ENCODE measurements around the gene DYRK2.
"Not testable (repeated sequence)": the region's sequence is repeated elsewhere in the genome, so short reads cannot be mapped to it uniquely, and the experiment has no call there.

The DYRK2 gene

GRCh38 chr12:67672507-67672906, 24.0 kb downstream of the DYRK2 start:
- not testable (repeated sequence) for DNase-seq

- DNase-seq: not testable (repeated sequence)
Observed at GRCh38 chr12:67673509-67673908, 25.0 kb downstream of the DYRK2 start.

- no peak for DNase-seq
Observed at GRCh38 chr12:67674417-67674816, 25.9 kb downstream of the DYRK2 start.

GRCh38 chr12:67676624-67677023, 28.1 kb downstream of the DYRK2 start:
- no peak for DNase-seq

- DNase-seq: no peak
Observed at GRCh38 chr12:67677166-67677565, 28.6 kb downstream of the DYRK2 start.

- no peak for DNase-seq
Observed at GRCh38 chr12:67681105-67681778, 32.7 kb downstream of the DYRK2 start.

- no peak for DNase-seq
Observed at GRCh38 chr12:67681941-67682620, 33.5 kb downstream of the DYRK2 start.

GRCh38 chr12:67689385-67689784, 40.8 kb downstream of the DYRK2 start:
- DNase-seq: no peak

- no peak for DNase-seq
Observed at GRCh38 chr12:67690656-67691055, 42.1 kb downstream of the DYRK2 start.

- DNase-seq: no peak
Observed at GRCh38 chr12:67691220-67691619, 42.7 kb downstream of the DYRK2 start.

GRCh38 chr12:67692135-67692534, 43.6 kb downstream of the DYRK2 start:
- no peak for DNase-seq

- no peak for DNase-seq
Observed at GRCh38 chr12:67692966-67693365, 44.4 kb downstream of the DYRK2 start.

- no peak for DNase-seq
Observed at GRCh38 chr12:67693894-67694293, 45.3 kb downstream of the DYRK2 start.

GRCh38 chr12:67694306-67694900, 45.9 kb downstream of the DYRK2 start:
- DNase-seq: no peak

GRCh38 chr12:67695974-67696373, 47.4 kb downstream of the DYRK2 start:
- no peak for DNase-seq

GRCh38 chr12:67697443-67697842, 48.9 kb downstream of the DYRK2 start:
- no peak for DNase-seq

- no peak for DNase-seq
Observed at GRCh38 chr12:67697967-67698366, 49.4 kb downstream of the DYRK2 start.

- no peak for DNase-seq
Observed at GRCh38 chr12:67698672-67699581, 50.4 kb downstream of the DYRK2 start.

GRCh38 chr12:67701121-67701520, 52.6 kb downstream of the DYRK2 start:
- no peak for DNase-seq

- DNase-seq: no peak
Observed at GRCh38 chr12:67702136-67702535, 53.6 kb downstream of the DYRK2 start.

- DNase-seq: no peak
Observed at GRCh38 chr12:67704071-67704470, 55.5 kb downstream of the DYRK2 start.

GRCh38 chr12:67705394-67706370, 57.1 kb downstream of the DYRK2 start:
- DNase-seq: no peak
